GM18868 (cell line): ENCODE data around the gene SLC2A5.

Source experiments
- ATAC-seq: cut with Tn5 transposase; IDR thresholded peaks from one replicate; pipeline ENCODE4 v1.9.1; 2021; ENCODE audit warnings: mild to moderate bottlenecking, moderate library complexity; ENCODE audit not compliant: unreplicated experiment

SLC2A5 gene

GRCh38 chr1:9093091-9093490 is 23.7 kb upstream of the SLC2A5 start:
- no peak for ATAC-seq

GRCh38 chr1:9088807-9089206 is 19.4 kb upstream of the SLC2A5 start:
- ATAC-seq, result no peak

GRCh38 chr1:9087411-9088125 is 18.1 kb upstream of the SLC2A5 start:
- no peak for ATAC-seq

GRCh38 chr1:9086796-9087195 is 17.4 kb upstream of the SLC2A5 start:
- no peak for ATAC-seq

- no peak for ATAC-seq
Measured at GRCh38 chr1:9086045-9086444, 16.6 kb upstream of the SLC2A5 start.

- no peak for ATAC-seq
Measured at GRCh38 chr1:9085306-9085940, 16.0 kb upstream of the SLC2A5 start.

- ATAC-seq, result no peak
Measured at GRCh38 chr1:9084906-9085305, 15.5 kb upstream of the SLC2A5 start.

GRCh38 chr1:9081473-9081872 is 12.0 kb upstream of the SLC2A5 start:
- no peak for ATAC-seq

- ATAC-seq, result no peak
Measured at GRCh38 chr1:9080705-9081291, 11.4 kb upstream of the SLC2A5 start.

- peak; percentile 41 for ATAC-seq
Measured at GRCh38 chr1:9079988-9080704, 10.7 kb upstream of the SLC2A5 start.

- no peak for ATAC-seq
Measured at GRCh38 chr1:9078752-9079500, 9.5 kb upstream of the SLC2A5 start.

- ATAC-seq, result no peak
Measured at GRCh38 chr1:9078015-9078751, 8.7 kb upstream of the SLC2A5 start.

- ATAC-seq, result no peak
Measured at GRCh38 chr1:9075022-9075421, 5.6 kb upstream of the SLC2A5 start.

- no peak for ATAC-seq
Measured at GRCh38 chr1:9073143-9073542, 3.7 kb upstream of the SLC2A5 start.

GRCh38 chr1:9071554-9072235 is 2.3 kb upstream of the SLC2A5 start:
- no peak for ATAC-seq

- ATAC-seq, result no peak
Measured at GRCh38 chr1:9070486-9070885, 1.1 kb upstream of the SLC2A5 start.

GRCh38 chr1:9068981-9069325 is 482 bp downstream of the SLC2A5 start:
- no peak for ATAC-seq

GRCh38 chr1:9066945-9067807 is 2.3 kb downstream of the SLC2A5 start:
- ATAC-seq, result no peak

GRCh38 chr1:9065213-9065751 is 4.2 kb downstream of the SLC2A5 start:
- no peak for ATAC-seq
